Mucosa of descending colon (tissue), 3 donors: ENCODE results near the gene KIDINS220. TPM values are rescaled to one million over a fixed set of nuclear protein-coding genes. Genes with fewer than 3 reads are reported as not detected.

ENCODE experiments used
- ATAC-seq: fragments of 200-7000 bp; cut with Tn5 transposase; one replicate; pipeline ENCODE4 v1.9.1; 2020; ENCODE audit warnings: mild to moderate bottlenecking, moderate library complexity
- DNase-seq, 3 donors: peaks; one replicate each; pipeline ENCODE4 v3.0.0-alpha.2; 2020
- H3K36me3 ChIP-seq: fragments of 200-600 bp; one replicate; pipeline ENCODE4 v1.8.0; 2021; ENCODE audit warnings: low read depth, mild to moderate bottlenecking
- H3K4me1 ChIP-seq: fragments of 200-600 bp; one replicate; pipeline ENCODE4 v1.8.0; 2021; ENCODE audit warnings: low read depth, mild to moderate bottlenecking
- H3K4me3 ChIP-seq: fragments of 200-600 bp; one replicate; pipeline ENCODE4 v1.8.0; 2021; ENCODE audit warnings: mild to moderate bottlenecking
- H3K9me3 ChIP-seq: fragments of 200-600 bp; one replicate; pipeline ENCODE4 v1.8.0; 2021; ENCODE audit warnings: mild to moderate bottlenecking
- CTCF ChIP-seq: fragments of 200-600 bp; IDR thresholded peaks from one replicate; pipeline ENCODE4 v1.8.0; 2022; ENCODE audit warnings: antibody characterized with exemption, mild to moderate bottlenecking
- intact Hi-C, 2 donors: fragments of 100-400 bp; cut with DNase I in 1 of 2; cut with micrococcal nuclease in 1 of 2; formaldehyde crosslinking; loops; one replicate each; pipeline versions ENCODE4 v1.11.0 to v1.11.1; 2022; cut with DNase I, micrococcal nuclease
- total RNA-seq, 3 donors: library from RNA; stranded (reverse); fragmentation: NEBNext Ultra II Directional in 2 of 3; extraction: Animal tissue kit (Norgen Biotek cat#: 25700) in 2 of 3; gene quantifications; one replicate each; pipeline versions ENCODE4 v1.2.1 to v1.2.4, GENCODE V29; 2021 to 2023
- donor health status: DM: no; HTN: no; CAD: no; lungs with moderate emphysema.
- donor health status: DM: no; HTN: no; CAD: no.
- donor health status: DM: no; HTN: yes; CAD: no.

The KIDINS220 gene
- total RNA-seq, 3 donors from 2014 or later, result 54.8 to 69.6 (median 55.9) TPM

GRCh38 chr2:8721410-8721809 lies 116.0 kb downstream of the KIDINS220 start:
- DNase-seq (no peak), ATAC-seq (no peak)
- H3K36me3 ChIP-seq, result no peaks in the 10 kb centered on the region
- H3K9me3 ChIP-seq, result no peaks in the 10 kb centered on the region
- no peak overlapping the region for H3K4me3 ChIP-seq
- no peaks in the 10 kb centered on the region for H3K4me1 ChIP-seq
- TF ChIP-seq CTCF, result no peak
- intact Hi-C loops, result no loop called here

- Histone ChIP-seq H3K4me1 (no peaks in the 10 kb centered on the region), H3K36me3 (no peaks in the 10 kb centered on the region), H3K9me3 (no peaks in the 10 kb centered on the region), H3K4me3 (no peak overlapping the region)
- intact Hi-C loops, result no loop called here
- TF ChIP-seq CTCF, result no peak
- ATAC-seq (no peak), DNase-seq (no peak)
These were observed 116.7 kb downstream of the KIDINS220 start for GRCh38 chr2:8720741-8721140.

- Histone ChIP-seq H3K36me3 (no peaks in the 10 kb centered on the region), H3K4me3 (no peak overlapping the region), H3K9me3 (no peaks in the 10 kb centered on the region), H3K4me1 (no peaks in the 10 kb centered on the region)
- TF ChIP-seq CTCF, result no peak
- DNase-seq (no peak), ATAC-seq (no peak)
- intact Hi-C loops, result no loop called here
These were observed 117.9 kb downstream of the KIDINS220 start for GRCh38 chr2:8719528-8719927.

- intact Hi-C loops, result no loop called here
- Histone ChIP-seq H3K4me1 (peaks cover 2% of the 10 kb centered on the region), H3K4me3 (no peak overlapping the region), H3K36me3 (no peaks in the 10 kb centered on the region), H3K9me3 (no peaks in the 10 kb centered on the region)
- ATAC-seq, result no peak
- DNase-seq, result no peak
- no peak for TF ChIP-seq CTCF
These were observed 122.4 kb downstream of the KIDINS220 start for GRCh38 chr2:8714971-8715370.

- no peaks in the 10 kb centered on the region for H3K36me3 ChIP-seq
- TF ChIP-seq CTCF, result no peak
- no peak for DNase-seq
These were observed 123.1 kb downstream of the KIDINS220 start for GRCh38 chr2:8714283-8714682.

GRCh38 chr2:8710951-8711350 lies 126.5 kb downstream of the KIDINS220 start:
- intact Hi-C loops, result no loop called here
- no peaks in the 10 kb centered on the region for H3K36me3 ChIP-seq
- ATAC-seq, result no peak
- DNase-seq, result no peak
- no peaks in the 10 kb centered on the region for H3K9me3 ChIP-seq
- TF ChIP-seq CTCF, result no peak
- peaks cover 4% of the 10 kb centered on the region for H3K4me1 ChIP-seq
- no peak overlapping the region for H3K4me3 ChIP-seq

More at GRCh38 chr2:8714283-8714682, 123.1 kb downstream of the KIDINS220 start:
- intact Hi-C loops, result no loop called here
- ATAC-seq, result no peak
- Histone ChIP-seq H3K9me3 (no peaks in the 10 kb centered on the region), H3K4me1 (peaks cover 4% of the 10 kb centered on the region), H3K4me3 (no peak overlapping the region)
